ENCODE measurements around the gene CAV2.
A peak's percentile ranks its signal among the peaks of the same experiment; 100 is the strongest.

The CAV2 gene

GRCh38 chr7:116525913-116526861, 26.6 kb downstream of the CAV2 start:
- peak overlapping the region; percentile 99 for H3K9ac ChIP-seq (ENCODE audit: low read length)
- H2BK15ac ChIP-seq (ENCODE audit: low read depth, poor library complexity, severe bottlenecking): peak overlapping the region; percentile 96
- H2BK12ac ChIP-seq (ENCODE audit: low read length in 2 of 2): peak overlapping the region; percentile 94 to 99
- H2AFZ ChIP-seq (ENCODE audit: low read depth, low read length): peak overlapping the region; percentile 57
- peak overlapping the region; percentile 90 to 96 for H3K4ac ChIP-seq (ENCODE audit: low read depth in 1 of 2, low read length in 2 of 2)
- peak overlapping the region in 1 of 2 experiments; percentile 98 for H3K23ac ChIP-seq (ENCODE audit: low read length in 2 of 2)
- H3K4me2 ChIP-seq (ENCODE audit: low read length, poor library complexity, severe bottlenecking): peak overlapping the region; percentile 83
- H3K4me3 ChIP-seq (ENCODE audit: insufficient read depth in 1 of 2, low read depth in 1 of 2, low read length in 2 of 2): peak overlapping the region; percentile 81 to 98
- no peaks in the 10 kb centered on the region for H3K79me1 ChIP-seq (replicated peaks; ENCODE audit: low read length, poor library complexity, severe bottlenecking)
- under 1% methylated on average over 78 of the region's 83 CpGs for WGBS
- DNase-seq: peak; percentile 87
- peak overlapping the region; percentile 91 to 97 for H3K18ac ChIP-seq (ENCODE audit: low read depth in 1 of 2, low read length in 2 of 2)
- no peaks in the 10 kb centered on the region for H3K27me3 ChIP-seq (ENCODE audit: control insufficient read depth in 1 of 2, insufficient read depth in 1 of 2, low read length in 2 of 2)
- peaks cover 8% of the 10 kb centered on the region for H3K4me1 ChIP-seq (ENCODE audit: control insufficient read depth, insufficient read depth, low read depth, low read length)
- peak overlapping the region; percentile 21 for H2AK5ac ChIP-seq (ENCODE audit: low read length, severe bottlenecking)
- peak overlapping the region; percentile 80 for H2BK5ac ChIP-seq (ENCODE audit: low read depth, low read length, poor library complexity, severe bottlenecking)
- H3K14ac ChIP-seq (ENCODE audit: low read length in 2 of 2): peak overlapping the region; percentile 19 to 99
- peaks cover 0 to 44% of the 10 kb centered on the region in 2 experiments for H3K36me3 ChIP-seq (ENCODE audit: control insufficient read depth in 1 of 2, insufficient read depth in 2 of 2, low read depth in 1 of 2, low read length in 2 of 2)
- H4K91ac ChIP-seq (ENCODE audit: low read length): peak overlapping the region; percentile 96
- H3K9me3 ChIP-seq (ENCODE audit: control insufficient read depth, low read length): no peaks in the 10 kb centered on the region
- H4K8ac ChIP-seq (ENCODE audit: low read length): peak overlapping the region; percentile 90
- H3K27ac ChIP-seq (ENCODE audit: low read length, poor library complexity, severe bottlenecking): peak overlapping the region; percentile 96
- peak overlapping the region; percentile 96 for H2BK120ac ChIP-seq (ENCODE audit: low read depth, low read length)

- no peak overlapping the region for H3K14ac ChIP-seq (ENCODE audit: low read length in 2 of 2)
- WGBS: 27% methylated on average over 4 of the region's 5 CpGs
Measured at GRCh38 chr7:116526897-116527296, 27.4 kb downstream of the CAV2 start.

GRCh38 chr7:116527521-116527920, 28.0 kb downstream of the CAV2 start:
- Histone ChIP-seq H3K4me2 (ENCODE audit: low read length, poor library complexity, severe bottlenecking) (peak overlapping the region; percentile 70), H3K79me1 (replicated peaks; ENCODE audit: low read length, poor library complexity, severe bottlenecking) (no peaks in the 10 kb centered on the region), H2AFZ (ENCODE audit: low read depth, low read length) (no peak overlapping the region), H2BK120ac (ENCODE audit: low read depth, low read length) (no peak overlapping the region), H2BK12ac (ENCODE audit: low read length in 2 of 2) (no peak overlapping the region), H3K27me3 (ENCODE audit: control insufficient read depth in 1 of 2, insufficient read depth in 1 of 2, low read length in 2 of 2) (no peaks in the 10 kb centered on the region), H3K18ac (ENCODE audit: low read depth in 1 of 2, low read length in 2 of 2) (peak overlapping the region in 1 of 2 experiments; percentile 45), H2BK5ac (ENCODE audit: low read depth, low read length, poor library complexity, severe bottlenecking) (peak overlapping the region; percentile 46), H4K8ac (ENCODE audit: low read length) (no peak overlapping the region), H3K4ac (ENCODE audit: low read depth in 1 of 2, low read length in 2 of 2) (no peak overlapping the region), H3K4me3 (ENCODE audit: insufficient read depth in 1 of 2, low read depth in 1 of 2, low read length in 2 of 2) (peak overlapping the region; percentile 16 to 98), H3K27ac (ENCODE audit: low read length, poor library complexity, severe bottlenecking) (peak overlapping the region; percentile 88), H2AK5ac (ENCODE audit: low read length, severe bottlenecking) (no peak overlapping the region), H3K9ac (ENCODE audit: low read length) (peak overlapping the region; percentile 99), H3K36me3 (ENCODE audit: control insufficient read depth in 1 of 2, insufficient read depth in 2 of 2, low read depth in 1 of 2, low read length in 2 of 2) (peaks cover 0 to 56% of the 10 kb centered on the region in 2 experiments), H4K91ac (ENCODE audit: low read length) (no peak overlapping the region), H2BK15ac (ENCODE audit: low read depth, poor library complexity, severe bottlenecking) (peak overlapping the region; percentile 39), H3K4me1 (ENCODE audit: control insufficient read depth, insufficient read depth, low read depth, low read length) (peaks cover 9% of the 10 kb centered on the region), H3K14ac (ENCODE audit: low read length in 2 of 2) (no peak overlapping the region), H3K9me3 (ENCODE audit: control insufficient read depth, low read length) (no peaks in the 10 kb centered on the region), H3K23ac (ENCODE audit: low read length in 2 of 2) (no peak overlapping the region)
- peak; percentile 68 for DNase-seq
- no CpG with 5 or more reads among the region's 3 CpGs for WGBS

More at GRCh38 chr7:116526897-116527296, 27.4 kb downstream of the CAV2 start:
- Histone ChIP-seq H3K4ac (ENCODE audit: low read depth in 1 of 2, low read length in 2 of 2) (peak overlapping the region in 1 of 2 experiments; percentile 90), H3K36me3 (ENCODE audit: control insufficient read depth in 1 of 2, insufficient read depth in 2 of 2, low read depth in 1 of 2, low read length in 2 of 2) (peaks cover 0 to 50% of the 10 kb centered on the region in 2 experiments), H3K4me1 (ENCODE audit: control insufficient read depth, insufficient read depth, low read depth, low read length) (peaks cover 8% of the 10 kb centered on the region), H2AFZ (ENCODE audit: low read depth, low read length) (no peak overlapping the region), H3K18ac (ENCODE audit: low read depth in 1 of 2, low read length in 2 of 2) (peak overlapping the region in 1 of 2 experiments; percentile 97), H3K27ac (ENCODE audit: low read length, poor library complexity, severe bottlenecking) (peak overlapping the region; percentile 88), H3K9ac (ENCODE audit: low read length) (peak overlapping the region; percentile 99), H3K23ac (ENCODE audit: low read length in 2 of 2) (no peak overlapping the region), H3K9me3 (ENCODE audit: control insufficient read depth, low read length) (no peaks in the 10 kb centered on the region), H2BK12ac (ENCODE audit: low read length in 2 of 2) (peak overlapping the region; percentile 14 to 79), H3K79me1 (replicated peaks; ENCODE audit: low read length, poor library complexity, severe bottlenecking) (no peaks in the 10 kb centered on the region), H2BK120ac (ENCODE audit: low read depth, low read length) (no peak overlapping the region), H3K27me3 (ENCODE audit: control insufficient read depth in 1 of 2, insufficient read depth in 1 of 2, low read length in 2 of 2) (no peaks in the 10 kb centered on the region), H4K91ac (ENCODE audit: low read length) (no peak overlapping the region), H4K8ac (ENCODE audit: low read length) (no peak overlapping the region), H2AK5ac (ENCODE audit: low read length, severe bottlenecking) (no peak overlapping the region), H2BK15ac (ENCODE audit: low read depth, poor library complexity, severe bottlenecking) (no peak overlapping the region), H3K4me3 (ENCODE audit: insufficient read depth in 1 of 2, low read depth in 1 of 2, low read length in 2 of 2) (peak overlapping the region; percentile 81 to 98), H2BK5ac (ENCODE audit: low read depth, low read length, poor library complexity, severe bottlenecking) (no peak overlapping the region), H3K4me2 (ENCODE audit: low read length, poor library complexity, severe bottlenecking) (peak overlapping the region; percentile 74)
- peak; percentile 57 for DNase-seq
